IMR-90 (cell line): ENCODE data around the gene RAD51B.

ENCODE experiments used
- CEBPB ChIP-seq: IDR thresholded peaks from 2 replicates; pipeline ENCODE4 v1.6.1; 2012; ENCODE audit warnings: low read depth, low read length, improper control_type of control experiment
- MXI1 ChIP-seq: IDR thresholded peaks from 2 replicates; pipeline ENCODE4 v1.6.1; 2012; ENCODE audit warnings: low read depth, mild to moderate bottlenecking, low read length, moderate library complexity, borderline replicate concordance
- POLR2A ChIP-seq: IDR thresholded peaks from 2 replicates; pipeline ENCODE4 v1.6.1; 2012; ENCODE audit warnings: mild to moderate bottlenecking, low read depth, low read length
- SMC3 ChIP-seq: fragments of 150-350 bp; IDR thresholded peaks from 2 replicates; pipeline ENCODE4 v1.6.1; 2016; ENCODE audit warnings: low read depth, mild to moderate bottlenecking, antibody characterized with exemption, low read length, moderate library complexity
- TF ChIP-seq, protein P1 (sequence below): fragments of 150-350 bp; IDR thresholded peaks from 2 replicates; pipeline ENCODE4 v1.6.1; 2017; ENCODE audit warnings: mild to moderate bottlenecking, antibody characterized with exemption, low read length, low read depth

DNA sequence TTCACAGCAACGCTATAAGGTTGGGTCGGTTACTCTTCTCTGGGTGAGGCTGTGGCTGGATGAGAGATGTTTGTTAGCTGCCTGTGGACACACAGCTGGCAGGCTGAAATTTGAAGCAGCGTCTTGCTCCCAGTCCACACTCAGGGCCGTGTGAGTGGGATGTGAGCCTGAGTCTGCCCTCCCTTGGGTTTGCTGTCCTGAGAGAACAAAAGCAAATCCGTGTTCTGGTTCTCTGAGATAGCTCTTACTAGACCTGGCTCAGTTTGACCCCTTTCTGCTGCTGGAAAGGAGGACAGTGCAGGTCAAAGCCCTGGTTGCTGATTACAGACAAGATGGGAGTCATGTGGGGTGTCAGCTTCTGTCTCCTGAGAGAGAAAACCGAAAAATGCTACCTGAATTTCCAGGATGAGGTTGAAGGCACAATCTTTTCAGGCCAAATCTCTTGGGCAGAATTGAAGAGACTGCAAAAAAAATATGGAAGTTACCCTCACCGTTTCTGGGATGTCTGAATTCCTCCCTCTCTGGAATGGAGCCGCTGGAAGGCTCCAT, 702.5 kb downstream of the RAD51B start:
- TF ChIP-seq MXI1 (no peak), POLR2A (no peak), CEBPB (no peak), SMC3 (no peak)
- TF ChIP-seq, protein P1, sequence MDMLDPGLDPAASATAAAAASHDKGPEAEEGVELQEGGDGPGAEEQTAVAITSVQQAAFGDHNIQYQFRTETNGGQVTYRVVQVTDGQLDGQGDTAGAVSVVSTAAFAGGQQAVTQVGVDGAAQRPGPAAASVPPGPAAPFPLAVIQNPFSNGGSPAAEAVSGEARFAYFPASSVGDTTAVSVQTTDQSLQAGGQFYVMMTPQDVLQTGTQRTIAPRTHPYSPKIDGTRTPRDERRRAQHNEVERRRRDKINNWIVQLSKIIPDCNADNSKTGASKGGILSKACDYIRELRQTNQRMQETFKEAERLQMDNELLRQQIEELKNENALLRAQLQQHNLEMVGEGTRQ, result no peak
